Activated naive CD8-positive, alpha-beta T cell (primary cell): Measurements from ENCODE around the gene DNAJC4.

Experiments used
- H3K27ac Mint-ChIP-seq: one replicate; pipeline ENCODE4 v1.8.0; 2021; ENCODE audit warnings: mixed read lengths
- H3K27me3 Mint-ChIP-seq: one replicate; pipeline ENCODE4 v1.8.0; 2021; ENCODE audit warnings: mixed read lengths
- H3K36me3 Mint-ChIP-seq: one replicate; pipeline ENCODE4 v1.8.0; 2021; ENCODE audit warnings: mixed read lengths
- H3K4me1 Mint-ChIP-seq: one replicate; pipeline ENCODE4 v1.8.0; 2021; ENCODE audit warnings: low read depth, mixed read lengths
- H3K4me3 Mint-ChIP-seq: one replicate; pipeline ENCODE4 v1.8.0; 2021; ENCODE audit warnings: mild to moderate bottlenecking, mixed read lengths
- H3K9me3 Mint-ChIP-seq: one replicate; pipeline ENCODE4 v1.8.0; 2021; ENCODE audit warnings: low read depth, mixed read lengths

The DNAJC4 gene

GRCh38 chr11:64204080-64204440 is 26.3 kb upstream of the DNAJC4 start:
- no peak overlapping the region for H3K4me3 Mint-ChIP-seq

DNA sequence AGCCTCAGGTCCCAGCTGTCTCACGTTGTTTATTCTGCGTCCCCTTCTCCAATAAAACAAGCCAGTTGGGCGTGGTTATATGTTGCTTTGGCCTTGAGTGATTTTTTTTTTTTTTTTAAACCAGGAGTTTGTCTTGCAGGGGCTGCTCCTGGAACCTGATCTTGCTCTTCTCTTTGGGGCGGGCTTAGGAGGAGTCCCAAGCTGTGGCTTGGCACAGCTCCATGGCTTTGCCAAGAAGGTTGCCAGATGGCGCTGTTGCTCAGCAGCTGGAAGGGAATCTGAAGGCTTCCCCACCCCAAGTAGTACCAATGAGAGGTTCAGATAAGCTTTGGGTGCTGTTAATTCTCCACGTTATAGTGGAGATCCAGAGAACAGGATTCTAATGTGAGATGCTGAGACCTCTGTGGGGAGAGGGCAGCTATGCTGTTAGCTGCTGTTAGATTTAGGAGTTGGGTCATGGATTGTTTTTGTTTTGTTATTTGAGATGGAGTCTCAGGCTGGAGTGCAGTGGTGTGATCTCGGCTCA is 25.8 kb upstream of the DNAJC4 start:
- H3K4me1 Mint-ChIP-seq = peaks cover 35% of the 10 kb centered on the region
- peaks cover 3% of the 10 kb centered on the region for H3K36me3 Mint-ChIP-seq
- no peaks in the 10 kb centered on the region for H3K27me3 Mint-ChIP-seq
- H3K4me3 Mint-ChIP-seq = peak overlapping the region; percentile 78
- no peaks in the 10 kb centered on the region for H3K9me3 Mint-ChIP-seq
- H3K27ac Mint-ChIP-seq = peak overlapping the region; percentile 79

More at GRCh38 chr11:64204080-64204440, 26.3 kb upstream of the DNAJC4 start:
- no peak overlapping the region for H3K27ac Mint-ChIP-seq
- H3K27me3 Mint-ChIP-seq = no peaks in the 10 kb centered on the region
- no peaks in the 10 kb centered on the region for H3K9me3 Mint-ChIP-seq
- peaks cover 3% of the 10 kb centered on the region for H3K36me3 Mint-ChIP-seq
- peaks cover 34% of the 10 kb centered on the region for H3K4me1 Mint-ChIP-seq

- Mint-ChIP-seq H3K4me3 (peak within 1 kb of the TSS; percentile 93), H3K27ac (peak within 1 kb of the TSS; percentile 96), H3K9me3 (no peaks in the 10 kb centered on the region), H3K36me3 (peaks cover 3% of the 10 kb centered on the region), H3K27me3 (no peaks in the 10 kb centered on the region), H3K4me1 (peaks cover 33% of the 10 kb centered on the region)
Measured at GRCh38 chr11:64206457-64207255, 23.7 kb upstream of the DNAJC4 start, which contains the start of gene FERMT3. Gene FERMT3 (plus strand): TSS chr11:64206721. CDS start chr11:64207365, 644 bp downstream.

- Mint-ChIP-seq H3K27me3 (no peaks in the 10 kb centered on the region), H3K9me3 (no peaks in the 10 kb centered on the region), H3K36me3 (peaks cover 3% of the 10 kb centered on the region), H3K4me3 (peak overlapping the region; percentile 93), H3K27ac (peak overlapping the region; percentile 96), H3K4me1 (peaks cover 36% of the 10 kb centered on the region)
Measured at GRCh38 chr11:64207256-64208085, 22.9 kb upstream of the DNAJC4 start.

- Mint-ChIP-seq H3K9me3 (no peaks in the 10 kb centered on the region), H3K4me3 (peak overlapping the region; percentile 93), H3K27me3 (no peaks in the 10 kb centered on the region), H3K36me3 (peaks cover 3% of the 10 kb centered on the region), H3K4me1 (peaks cover 37% of the 10 kb centered on the region), H3K27ac (peak overlapping the region; percentile 96)
Measured at GRCh38 chr11:64208086-64208795, 22.1 kb upstream of the DNAJC4 start.

DNA sequence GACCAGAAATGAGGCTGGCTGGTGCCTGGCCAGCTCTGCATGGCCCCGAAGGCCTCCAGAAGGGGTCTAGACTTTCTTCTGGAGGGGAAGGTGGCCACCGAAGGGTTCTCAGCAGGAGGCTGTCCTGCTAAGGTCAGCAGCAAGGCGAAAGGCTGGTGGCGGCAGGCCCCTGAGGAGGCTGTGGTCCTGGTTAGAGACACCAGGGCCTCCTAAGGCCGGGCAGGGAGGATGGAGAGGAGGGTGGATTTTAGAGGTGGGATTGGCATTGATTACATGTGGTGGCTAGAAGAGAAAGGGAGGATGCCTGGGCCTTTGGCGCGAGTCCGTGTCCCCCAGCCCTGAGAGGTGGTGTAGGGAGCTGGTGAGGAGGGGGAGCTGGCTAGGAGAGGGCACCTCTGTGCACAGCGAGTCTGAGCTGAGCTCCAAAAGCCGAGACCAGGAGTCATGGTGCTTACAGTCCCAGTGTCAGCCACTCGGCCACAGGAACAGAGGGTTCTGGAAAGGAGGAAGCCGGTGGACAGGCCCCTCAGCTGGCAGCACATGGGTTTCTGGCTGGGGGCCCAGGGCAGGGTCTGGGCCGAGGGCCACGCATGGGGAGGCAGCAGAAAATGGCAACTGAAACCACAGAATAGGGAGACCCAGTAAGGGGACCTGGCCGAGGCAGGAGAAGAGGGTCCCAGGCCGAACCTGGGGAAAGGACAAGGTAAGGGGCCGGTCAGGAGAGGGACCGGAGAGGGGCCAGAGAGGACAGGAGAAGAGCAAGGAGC is 21.4 kb upstream of the DNAJC4 start:
- Mint-ChIP-seq H3K27ac (peak overlapping the region; percentile 81), H3K4me1 (peaks cover 34% of the 10 kb centered on the region), H3K9me3 (no peaks in the 10 kb centered on the region), H3K36me3 (peaks cover 4% of the 10 kb centered on the region), H3K27me3 (no peaks in the 10 kb centered on the region), H3K4me3 (peak overlapping the region; percentile 93)

DNA sequence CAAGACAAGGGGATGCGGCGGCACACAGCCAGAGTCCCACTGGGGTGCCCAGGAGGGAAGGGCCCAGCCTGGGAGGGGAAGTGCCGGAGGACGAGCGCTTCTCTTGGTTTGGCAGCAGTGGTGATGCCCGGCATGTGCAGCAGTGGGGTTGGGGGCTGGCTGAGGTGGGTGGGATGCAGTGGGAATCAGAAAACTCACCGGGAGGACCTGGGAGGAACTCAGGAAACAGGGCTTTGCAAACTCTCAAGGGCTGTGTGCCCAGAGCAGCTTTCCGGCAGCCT is 20.8 kb upstream of the DNAJC4 start:
- H3K36me3 Mint-ChIP-seq = peaks cover 4% of the 10 kb centered on the region
- H3K4me1 Mint-ChIP-seq = peaks cover 29% of the 10 kb centered on the region
- peak overlapping the region; percentile 81 for H3K27ac Mint-ChIP-seq
- H3K4me3 Mint-ChIP-seq = no peak overlapping the region
- no peaks in the 10 kb centered on the region for H3K27me3 Mint-ChIP-seq
- H3K9me3 Mint-ChIP-seq = no peaks in the 10 kb centered on the region

GRCh38 chr11:64210301-64211020 is 19.9 kb upstream of the DNAJC4 start:
- no peak overlapping the region for H3K4me3 Mint-ChIP-seq
- H3K4me1 Mint-ChIP-seq = peaks cover 31% of the 10 kb centered on the region
- H3K27me3 Mint-ChIP-seq = no peaks in the 10 kb centered on the region
- peaks cover 2% of the 10 kb centered on the region for H3K36me3 Mint-ChIP-seq
- peak overlapping the region; percentile 46 for H3K27ac Mint-ChIP-seq
- H3K9me3 Mint-ChIP-seq = no peaks in the 10 kb centered on the region

GRCh38 chr11:64211181-64211872 is 19.0 kb upstream of the DNAJC4 start:
- Mint-ChIP-seq H3K4me1 (peaks cover 23% of the 10 kb centered on the region), H3K27me3 (no peaks in the 10 kb centered on the region), H3K9me3 (no peaks in the 10 kb centered on the region), H3K27ac (no peak overlapping the region), H3K36me3 (peaks cover 2% of the 10 kb centered on the region), H3K4me3 (no peak overlapping the region)

GRCh38 chr11:64216879-64217278 is 13.5 kb upstream of the DNAJC4 start:
- Mint-ChIP-seq H3K27me3 (no peaks in the 10 kb centered on the region), H3K9me3 (no peaks in the 10 kb centered on the region), H3K27ac (no peak overlapping the region), H3K4me1 (peaks cover 18% of the 10 kb centered on the region), H3K4me3 (no peak overlapping the region), H3K36me3 (peaks cover 2% of the 10 kb centered on the region)

- Mint-ChIP-seq H3K36me3 (peaks cover 2% of the 10 kb centered on the region), H3K27ac (peak overlapping the region; percentile 41), H3K27me3 (no peaks in the 10 kb centered on the region), H3K9me3 (no peaks in the 10 kb centered on the region), H3K4me1 (peaks cover 11% of the 10 kb centered on the region), H3K4me3 (no peak overlapping the region)
Measured at GRCh38 chr11:64218628-64219353, 11.6 kb upstream of the DNAJC4 start.

- H3K4me1 Mint-ChIP-seq = peaks cover 8% of the 10 kb centered on the region
- H3K27ac Mint-ChIP-seq = no peak overlapping the region
- no peaks in the 10 kb centered on the region for H3K36me3 Mint-ChIP-seq
- H3K4me3 Mint-ChIP-seq = no peak overlapping the region
- no peaks in the 10 kb centered on the region for H3K27me3 Mint-ChIP-seq
- no peaks in the 10 kb centered on the region for H3K9me3 Mint-ChIP-seq
Measured at GRCh38 chr11:64219354-64219684, 11.0 kb upstream of the DNAJC4 start.

- H3K36me3 Mint-ChIP-seq = no peaks in the 10 kb centered on the region
Measured at GRCh38 chr11:64219755-64220154, 10.6 kb upstream of the DNAJC4 start.

More at GRCh38 chr11:64219755-64220154, 10.6 kb upstream of the DNAJC4 start:
- Mint-ChIP-seq H3K4me3 (no peak overlapping the region), H3K27me3 (no peaks in the 10 kb centered on the region), H3K27ac (no peak overlapping the region), H3K9me3 (no peaks in the 10 kb centered on the region), H3K4me1 (peaks cover 8% of the 10 kb centered on the region)
